Dedifferentiated amniotic fluid mesenchymal stem cell (primary cell): ENCODE results near the gene NPAS3.

Experiments
- DNase-seq: peaks from one replicate; pipeline ENCODE4 v3.0.0-alpha.2; 2016; ENCODE audit errors: extremely low spot score

Gene NPAS3

DNA sequence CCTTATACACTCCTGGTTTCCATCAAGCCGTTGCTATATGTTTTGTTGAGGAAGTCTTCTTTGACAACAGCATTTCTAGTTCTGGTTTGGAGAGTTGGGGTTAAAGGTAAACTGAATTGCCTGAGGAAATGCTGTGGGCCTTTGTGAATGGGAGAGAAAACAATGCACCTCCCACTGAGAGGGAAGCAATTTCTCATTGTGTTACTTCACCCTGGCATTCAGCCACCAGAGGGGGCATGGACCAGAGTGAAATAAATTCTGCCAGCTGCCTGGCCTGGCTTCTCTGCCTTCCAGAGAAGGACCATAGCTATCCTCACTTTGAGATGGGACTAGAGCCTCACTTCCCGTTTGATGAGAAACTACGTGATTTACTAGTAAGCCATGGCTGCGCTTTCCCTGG, 536.9 kb downstream of the NPAS3 start:
- no peak for DNase-seq

DNA sequence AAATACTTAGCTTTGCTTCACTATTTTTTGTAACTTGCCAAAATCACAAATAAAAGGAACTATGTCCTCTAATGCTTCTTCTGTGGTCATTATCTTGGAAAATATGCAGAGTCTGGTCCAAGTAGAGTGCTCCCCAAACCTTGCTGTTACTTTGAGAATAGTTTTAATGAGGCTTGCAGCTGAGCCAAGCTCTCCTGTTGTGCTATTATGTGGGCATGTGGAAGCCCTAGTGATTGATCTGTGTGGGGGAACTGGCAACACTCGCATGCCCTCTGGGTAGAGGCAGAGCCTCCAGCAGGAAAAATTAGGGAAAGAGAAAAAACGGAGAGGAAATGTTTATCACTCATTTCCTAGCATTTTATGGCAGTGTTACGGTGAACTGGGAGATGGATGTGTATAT, 539.1 kb downstream of the NPAS3 start:
- no peak for DNase-seq

DNA sequence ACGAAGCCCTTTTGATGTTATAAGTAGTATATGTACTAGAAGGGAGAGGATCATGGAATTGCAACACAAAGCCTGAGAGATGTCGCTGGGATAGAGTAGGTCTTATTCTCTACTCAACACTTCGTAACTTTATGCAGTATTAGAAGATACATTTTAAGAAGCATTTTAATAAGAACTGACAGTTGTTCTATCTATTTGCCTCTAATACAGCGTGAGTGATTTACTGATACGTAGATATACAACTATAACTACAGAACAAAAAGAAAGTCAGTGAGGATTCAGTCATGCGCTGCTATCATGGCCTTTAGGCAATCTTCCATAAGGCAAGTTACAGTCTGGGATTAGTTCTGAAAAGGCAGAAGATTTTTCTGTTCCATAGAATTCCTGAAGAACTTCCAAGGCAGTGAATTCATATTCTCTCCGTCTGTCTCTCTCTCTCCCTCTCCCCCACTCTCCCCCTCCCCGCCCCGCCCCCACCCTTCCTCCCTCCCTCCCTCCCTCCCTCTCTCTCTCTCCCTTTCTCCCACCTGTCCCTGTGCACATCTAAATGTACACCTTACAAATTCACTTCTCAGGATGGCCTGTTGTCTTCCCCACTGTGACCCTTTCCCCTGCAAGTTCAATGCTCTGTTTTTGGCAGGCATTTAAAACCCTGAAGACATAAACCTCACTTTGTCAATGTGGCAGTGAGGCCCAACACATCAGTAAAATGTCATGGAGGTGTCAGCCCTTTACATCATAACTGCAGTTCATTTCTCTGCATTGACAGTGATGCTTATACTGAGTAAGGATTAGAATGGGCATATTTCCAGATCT, 541.6 kb downstream of the NPAS3 start:
- DNase-seq: no peak

DNA sequence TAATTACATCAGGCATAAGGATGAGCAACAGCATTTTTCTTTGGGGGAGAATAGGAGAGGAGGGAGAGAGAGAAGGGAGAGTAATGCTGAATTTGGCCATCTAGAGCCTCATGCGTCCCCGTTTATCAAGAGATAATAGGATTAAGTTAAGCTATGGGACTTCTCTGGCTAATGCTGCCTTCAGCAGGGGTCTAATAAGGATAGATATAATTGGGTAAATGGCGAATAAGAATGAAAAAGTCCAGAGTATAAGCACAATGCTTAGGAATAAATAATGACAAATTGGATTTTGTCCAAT, 542.2 kb downstream of the NPAS3 start:
- DNase-seq: no peak

DNA sequence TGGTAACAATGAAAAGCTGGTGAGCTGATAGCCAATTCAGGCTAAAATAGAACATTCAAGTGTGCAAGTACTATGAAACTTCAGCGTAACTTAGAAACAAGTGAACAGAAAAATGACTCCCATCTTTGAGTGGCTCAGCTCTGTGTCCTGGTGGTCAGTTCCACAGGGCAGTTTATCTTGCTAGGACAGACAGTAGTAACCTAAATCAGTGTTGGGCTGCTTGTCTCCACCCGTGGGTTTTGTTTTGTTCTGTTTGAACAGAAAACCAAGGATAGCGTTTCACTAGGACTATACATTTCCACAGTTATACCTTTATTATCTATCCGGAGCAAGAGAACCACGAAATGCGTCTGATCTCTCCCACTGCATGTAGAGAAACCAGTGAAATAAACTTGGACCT, 544.4 kb downstream of the NPAS3 start:
- DNase-seq: no peak

DNA sequence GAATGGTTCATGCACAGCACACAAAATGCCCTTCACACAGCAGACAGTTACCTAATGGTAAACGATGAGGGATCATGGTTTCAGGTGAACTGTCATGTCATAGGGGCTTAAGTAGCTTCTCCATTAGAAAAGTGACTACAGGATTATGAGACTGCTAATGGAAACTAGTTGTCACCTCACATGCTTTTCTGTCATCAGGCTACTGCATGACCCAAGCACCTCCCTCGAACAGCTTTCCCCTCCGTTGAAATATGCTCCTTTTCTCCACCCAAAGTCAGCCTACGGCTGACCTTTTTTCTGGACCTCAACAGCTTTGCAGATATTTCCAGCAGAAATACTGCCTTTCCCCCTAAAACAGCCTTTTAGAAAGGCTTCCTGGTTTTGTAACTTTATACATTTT, 544.9 kb downstream of the NPAS3 start:
- DNase-seq: no peak

DNA sequence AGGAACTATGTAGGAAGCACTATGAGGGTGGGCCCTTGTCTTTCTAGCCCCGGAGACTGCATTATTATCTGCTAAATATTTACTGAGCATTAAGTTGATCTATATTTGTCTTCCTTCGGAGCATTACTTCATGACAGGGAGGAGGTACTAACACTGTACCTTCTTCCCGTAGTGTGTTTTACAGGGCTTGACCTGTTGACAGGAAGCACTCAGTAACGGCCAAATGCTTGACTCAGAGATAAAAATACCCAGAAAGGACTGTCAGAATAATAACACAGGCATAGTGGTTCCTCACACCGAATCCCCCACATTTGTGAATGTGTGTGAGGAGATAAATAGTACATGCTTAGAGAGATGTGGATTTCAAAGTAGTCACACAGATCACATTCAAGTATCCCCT, 545.6 kb downstream of the NPAS3 start:
- DNase-seq: no peak

DNA sequence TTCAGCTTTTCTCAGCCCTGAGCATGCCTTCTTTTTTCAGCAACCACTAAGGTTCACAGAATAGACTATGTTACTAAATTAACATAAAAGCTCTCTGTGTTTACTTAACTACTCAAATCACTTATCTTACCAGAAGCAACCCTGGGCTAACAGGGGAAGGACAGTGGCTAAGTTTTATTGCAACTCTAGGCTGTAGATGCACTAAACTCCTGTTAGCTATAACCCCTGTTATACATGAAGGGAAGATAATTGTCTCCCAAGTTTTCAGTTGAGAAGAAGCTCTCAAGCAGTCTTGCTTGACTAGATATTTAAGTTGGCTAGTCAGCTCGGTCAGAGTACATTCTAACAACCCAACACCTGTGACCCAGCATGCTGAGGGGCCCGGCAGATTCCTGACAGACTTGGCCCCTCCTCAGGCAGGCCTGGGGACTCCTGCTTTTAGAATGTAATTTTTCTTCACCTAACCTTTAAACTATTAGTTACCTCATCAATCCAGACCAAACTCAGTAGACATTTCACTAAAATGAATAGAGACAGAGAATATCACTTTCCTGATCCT, 547.7 kb downstream of the NPAS3 start:
- no peak for DNase-seq

DNA sequence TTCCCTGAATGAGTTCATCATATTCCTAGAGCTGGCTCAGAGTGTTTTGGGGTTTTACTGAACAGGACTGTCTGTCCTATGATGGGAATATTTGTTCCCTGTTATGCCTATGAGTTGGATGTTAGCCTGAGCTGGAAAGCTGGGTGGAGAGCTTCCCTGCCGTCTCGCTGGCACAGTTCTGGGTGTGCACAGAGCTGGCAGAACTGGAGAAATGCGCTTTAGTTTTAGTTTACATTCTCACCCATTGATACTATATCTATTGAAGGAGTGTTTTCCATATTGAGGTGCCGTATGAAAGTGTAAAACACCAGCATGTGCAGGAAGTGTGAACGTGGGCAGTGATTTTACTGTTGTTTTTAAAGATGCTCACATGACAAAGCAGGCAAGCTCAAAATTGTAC, 549.9 kb downstream of the NPAS3 start:
- DNase-seq: no peak

DNA sequence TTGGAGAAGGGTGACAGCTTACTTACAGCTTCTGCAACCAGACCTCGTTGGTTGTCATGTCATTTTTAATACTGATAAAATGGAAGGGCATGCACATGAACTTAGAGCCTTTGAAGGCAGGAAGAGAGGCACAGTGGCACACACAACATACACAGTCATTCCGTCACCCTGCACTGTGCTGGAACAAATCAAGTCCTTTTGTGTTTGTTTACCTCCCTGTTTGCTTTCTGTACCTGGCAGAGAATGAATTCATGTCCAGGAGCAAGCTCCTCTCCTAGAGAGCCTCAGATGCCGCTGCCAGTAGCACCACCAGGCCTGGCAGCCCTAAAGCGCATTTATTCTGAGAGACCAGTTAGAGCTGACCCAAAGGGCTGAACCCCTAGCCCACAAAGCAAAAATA, 551.9 kb downstream of the NPAS3 start:
- DNase-seq: no peak

DNA sequence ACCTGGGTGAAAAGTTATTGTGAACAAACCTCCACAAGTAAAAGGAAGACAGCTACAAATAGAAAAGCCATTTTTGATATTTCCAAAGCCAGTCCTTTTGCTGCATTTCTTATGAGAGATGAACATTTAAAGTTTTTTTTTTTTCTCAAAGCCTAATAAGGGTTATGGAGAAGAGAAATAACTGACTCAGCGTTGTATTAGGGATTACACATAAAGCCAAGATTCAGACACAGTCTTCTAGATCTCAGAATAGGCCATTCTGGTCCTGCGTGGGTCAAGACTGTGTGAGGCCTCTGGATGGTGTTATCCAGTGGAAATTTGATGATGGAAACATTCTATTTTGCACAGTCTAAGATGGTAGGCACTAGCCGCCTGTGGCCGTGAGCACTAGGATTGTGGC, 552.4 kb downstream of the NPAS3 start:
- no peak for DNase-seq

DNA sequence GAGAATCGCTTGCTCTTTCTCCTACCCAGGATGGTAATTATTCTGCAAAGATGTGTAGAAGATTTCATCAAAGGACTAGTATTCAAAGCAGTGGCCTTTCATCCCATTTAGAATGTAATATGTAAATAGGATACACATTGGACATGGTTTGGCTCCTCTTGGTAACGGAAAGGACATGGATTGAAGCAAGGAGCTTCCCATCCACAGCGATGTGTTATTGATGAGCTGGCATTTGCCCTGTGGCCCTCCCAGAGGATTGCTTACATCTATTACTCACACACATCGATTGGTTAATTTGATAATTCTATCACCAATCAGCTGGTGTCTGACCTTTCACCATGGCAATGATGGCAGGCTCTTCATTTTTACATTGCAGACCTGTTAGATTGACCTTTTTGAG, 553.8 kb downstream of the NPAS3 start:
- no peak for DNase-seq

DNA sequence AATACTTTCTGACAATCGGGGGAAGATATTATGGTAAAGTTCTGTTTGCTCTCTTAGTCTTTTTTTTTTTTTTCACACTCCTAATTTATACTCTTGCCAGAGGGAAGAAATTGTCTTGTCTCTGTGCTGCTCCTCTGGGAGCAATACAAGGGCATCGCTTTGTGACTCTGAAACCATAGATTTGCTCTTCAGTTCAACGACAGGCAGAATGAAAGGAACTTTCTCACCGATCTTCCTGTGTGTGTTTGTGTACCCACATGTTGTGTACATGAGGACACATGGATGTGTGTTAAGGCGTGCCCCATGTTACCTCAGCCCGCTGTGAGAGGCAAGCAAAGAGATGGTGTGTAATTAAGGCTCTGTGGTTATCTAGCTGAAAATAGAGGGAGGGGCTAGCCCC, 554.6 kb downstream of the NPAS3 start:
- no peak for DNase-seq

DNA sequence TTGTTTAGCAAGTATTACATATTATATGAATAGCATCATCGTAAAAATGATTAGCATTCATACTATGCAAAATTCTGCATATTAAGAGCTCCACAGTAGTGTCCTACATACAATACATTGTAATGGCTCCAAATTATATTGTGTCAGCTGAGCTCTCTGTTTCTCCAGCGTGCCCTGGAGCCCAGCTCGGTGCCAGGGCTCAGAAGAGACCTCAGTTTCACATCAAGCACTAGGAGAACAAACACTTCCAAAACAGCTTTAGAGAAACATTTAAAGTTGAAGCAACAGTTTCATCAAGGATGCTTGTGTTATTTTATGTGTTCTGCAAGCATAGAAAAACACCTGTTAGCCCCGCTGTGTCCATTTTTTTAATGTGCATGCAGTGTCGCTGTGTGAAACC, 555.3 kb downstream of the NPAS3 start:
- no peak for DNase-seq

DNA sequence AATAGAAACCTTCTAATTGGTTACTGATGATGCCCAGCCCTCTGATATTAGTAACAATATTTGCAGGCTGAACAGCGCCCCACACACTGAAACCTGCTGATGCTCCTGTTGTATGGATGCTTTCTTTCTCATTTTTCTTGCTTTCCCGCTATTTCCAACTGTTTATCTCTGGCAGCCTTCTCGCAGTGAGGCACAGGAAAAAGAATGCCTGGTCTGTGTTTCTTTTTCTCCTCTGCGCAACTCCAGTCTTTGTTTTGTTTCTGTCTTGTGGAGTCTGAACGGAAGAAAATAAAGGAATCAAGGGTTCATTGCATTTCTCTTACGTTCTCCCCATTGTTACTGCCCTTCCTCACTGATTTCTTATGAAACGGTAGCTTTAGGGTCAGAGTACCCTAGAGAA, 561.0 kb downstream of the NPAS3 start:
- no peak for DNase-seq

DNA sequence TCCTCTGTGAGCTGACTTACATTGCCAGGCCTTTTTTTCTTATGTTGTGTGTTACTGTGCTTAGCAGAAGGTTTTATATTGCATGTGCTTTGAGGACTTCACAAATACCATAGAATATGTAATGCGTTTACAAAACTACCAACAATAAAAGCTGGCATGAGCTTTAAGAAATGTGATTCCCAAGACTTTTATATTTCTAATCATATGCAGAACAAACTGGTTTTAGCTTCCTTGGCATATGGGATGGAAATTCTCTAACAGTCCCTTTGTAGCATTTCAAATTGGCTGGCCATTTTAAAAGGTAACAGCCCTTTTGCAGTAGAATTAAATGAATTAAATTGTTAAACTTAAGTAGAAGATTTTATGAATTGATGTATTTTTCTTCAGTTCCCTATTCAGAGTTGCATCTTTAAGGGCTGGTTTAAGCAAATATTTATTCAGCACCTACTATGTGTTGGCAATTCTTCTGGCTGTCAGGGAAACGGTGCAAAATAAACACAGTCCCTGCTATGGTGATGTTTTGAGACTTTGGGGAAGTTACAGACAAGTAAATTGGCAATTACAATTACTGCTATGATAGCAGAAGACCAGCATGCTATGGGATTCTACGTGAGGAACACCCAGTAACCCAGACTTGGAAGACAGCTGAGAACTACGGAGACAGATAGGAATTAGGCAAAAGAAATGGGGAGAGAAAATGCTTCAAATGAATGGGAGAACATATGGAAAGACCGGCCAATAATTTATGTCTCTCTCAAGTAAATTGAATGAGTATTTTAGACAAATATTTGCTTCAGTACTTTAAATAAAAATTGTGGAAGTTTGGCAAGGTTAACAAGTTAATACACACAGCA, 565.8 kb downstream of the NPAS3 start:
- no peak for DNase-seq

DNA sequence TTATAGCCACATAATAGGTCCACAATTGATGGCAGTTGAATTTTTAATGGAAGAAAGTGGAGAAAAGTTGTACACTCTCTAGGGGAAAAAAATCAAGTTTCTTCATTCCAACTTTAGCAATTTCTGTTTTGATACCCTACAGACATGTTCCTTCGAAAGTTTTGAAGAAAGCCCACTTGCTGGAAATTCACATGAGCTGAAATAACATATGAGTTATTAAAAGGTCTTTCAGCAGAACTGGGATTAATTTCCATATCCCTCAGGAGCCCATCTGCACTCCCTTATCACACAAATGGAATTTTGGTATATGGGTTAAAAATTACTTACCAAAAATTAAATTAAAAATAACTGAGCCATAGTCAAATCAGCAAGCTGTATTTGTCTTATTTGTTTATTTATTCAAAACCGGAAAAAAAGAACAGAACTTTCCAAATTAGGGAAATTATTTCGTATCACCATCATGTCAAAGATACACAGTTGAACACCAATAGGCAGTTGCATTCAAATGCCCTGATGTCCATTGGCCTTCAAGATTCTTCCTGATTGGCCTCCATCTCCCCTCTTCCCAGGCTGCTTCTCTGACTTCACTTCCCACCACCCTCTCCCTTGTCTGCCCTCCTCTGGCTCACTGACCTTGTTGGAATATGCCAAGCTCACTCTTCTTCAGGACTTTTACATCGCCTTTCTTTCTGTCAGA, 566.7 kb downstream of the NPAS3 start:
- no peak for DNase-seq

DNA sequence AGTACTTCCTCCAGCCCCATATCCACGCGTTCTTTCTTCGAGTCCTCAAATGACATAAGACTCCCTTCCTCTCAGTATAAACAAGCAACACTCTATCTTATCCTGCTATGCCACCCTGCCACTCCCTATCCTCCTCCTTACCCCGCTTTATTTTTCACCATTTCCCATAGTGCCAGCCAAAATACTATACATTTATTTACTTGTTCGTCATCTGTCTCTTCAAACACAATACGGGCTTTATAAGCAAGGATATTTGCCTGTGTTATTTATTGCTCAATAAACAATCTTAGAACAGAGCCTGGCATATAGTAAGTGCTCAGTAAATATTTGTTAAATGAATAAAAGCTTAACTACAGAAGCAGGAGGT, 567.3 kb downstream of the NPAS3 start:
- no peak for DNase-seq

DNA sequence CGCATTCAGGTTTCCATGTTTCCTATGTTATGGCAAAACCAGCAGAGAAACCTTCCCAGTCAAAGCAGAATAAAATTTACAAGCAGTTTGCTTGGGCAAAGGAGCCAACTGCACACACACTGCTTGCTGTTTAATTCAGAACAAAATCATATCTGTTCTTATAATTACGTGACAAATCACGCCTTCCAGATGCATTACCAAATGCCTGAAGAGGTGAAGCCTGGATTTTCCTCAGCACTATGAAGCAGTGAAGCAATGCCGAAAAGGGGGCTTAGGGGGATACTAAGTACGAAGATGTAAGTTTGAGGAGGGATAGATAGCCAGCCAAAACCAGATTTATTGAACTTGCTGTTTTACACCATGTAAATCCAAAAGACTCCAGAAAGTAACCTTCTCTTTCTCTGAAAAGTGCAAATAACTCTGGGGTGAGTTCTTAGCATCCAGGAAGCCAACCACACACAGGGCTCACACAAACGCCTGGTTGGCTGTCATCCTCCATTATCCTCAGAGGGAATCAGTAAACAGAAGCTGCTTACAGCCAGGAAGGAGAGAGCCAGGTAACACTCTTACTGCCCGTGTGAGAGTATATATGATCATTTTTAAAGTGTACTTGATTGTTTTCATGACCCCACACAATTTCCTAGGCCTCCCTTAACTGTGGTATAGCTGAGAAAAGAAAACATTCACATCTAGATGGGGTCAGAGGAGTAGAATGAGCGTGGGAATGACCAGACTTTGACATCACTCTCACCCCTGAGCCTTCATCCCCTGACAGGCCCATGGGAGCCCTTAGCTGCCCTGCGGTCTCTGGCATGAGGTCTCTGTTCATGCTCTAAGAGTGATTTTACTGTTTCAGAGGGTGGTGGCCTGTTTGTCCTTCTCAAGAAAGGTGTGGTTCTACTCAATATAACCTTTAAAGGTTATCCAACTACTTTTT, 569.7 kb downstream of the NPAS3 start:
- DNase-seq: no peak

DNA sequence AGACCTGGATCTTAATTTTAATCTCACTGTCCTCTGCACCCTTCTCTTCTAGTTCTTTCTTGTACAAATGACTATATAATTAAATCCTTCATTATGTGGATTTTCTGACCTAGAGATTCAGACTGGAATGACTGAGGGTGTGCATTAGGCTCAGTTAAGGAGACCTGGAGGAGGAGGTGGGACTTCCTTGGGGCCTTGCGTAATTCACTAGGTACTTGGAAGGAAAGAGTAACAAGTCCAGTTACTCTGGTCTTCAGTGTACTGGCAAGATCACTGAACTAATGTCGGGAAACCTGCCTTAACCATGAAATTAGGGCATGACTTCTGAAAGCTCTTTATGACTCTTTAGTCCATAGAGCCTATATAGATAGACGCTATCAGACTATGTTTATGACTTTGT, 570.8 kb downstream of the NPAS3 start:
- DNase-seq: no peak

DNA sequence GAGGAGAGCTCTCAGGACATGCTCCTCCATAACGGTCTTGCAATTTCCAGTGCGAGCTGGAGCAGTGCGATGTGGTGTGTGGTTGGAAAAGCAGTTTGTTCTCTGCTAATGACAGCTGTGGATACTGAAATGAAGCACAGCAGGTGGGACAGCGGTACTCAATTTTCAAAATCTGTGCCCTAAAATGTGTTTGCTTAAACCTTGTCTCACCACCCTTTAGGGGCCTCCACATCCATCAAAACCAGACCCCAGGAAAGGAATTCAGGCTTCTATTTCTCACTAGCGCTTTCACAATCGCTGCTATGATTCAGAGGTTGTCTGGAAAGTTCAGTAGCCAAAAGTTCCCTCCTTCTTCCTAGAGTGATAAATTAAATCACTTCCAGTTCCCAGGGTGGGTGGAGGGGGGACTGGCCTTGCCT, 571.4 kb downstream of the NPAS3 start:
- DNase-seq: no peak
